Putamen (tissue), 1 donor: ENCODE measurements around the gene KCTD8.

ENCODE experiments used
- DNase-seq: peaks from one replicate; pipeline ENCODE4 v3.0.0-alpha.2; 2016; ENCODE audit warnings: low spot score

The KCTD8 gene

GRCh38 chr4:44448521-44449461 lies at the start of gene KCTD8:
KCTD8 (minus strand) TSS chr4:44448809.
- peak; percentile 97 for DNase-seq

- no peak for DNase-seq
Measured at GRCh38 chr4:44494810-44495701, 46.4 kb upstream of the KCTD8 start.

DNA sequence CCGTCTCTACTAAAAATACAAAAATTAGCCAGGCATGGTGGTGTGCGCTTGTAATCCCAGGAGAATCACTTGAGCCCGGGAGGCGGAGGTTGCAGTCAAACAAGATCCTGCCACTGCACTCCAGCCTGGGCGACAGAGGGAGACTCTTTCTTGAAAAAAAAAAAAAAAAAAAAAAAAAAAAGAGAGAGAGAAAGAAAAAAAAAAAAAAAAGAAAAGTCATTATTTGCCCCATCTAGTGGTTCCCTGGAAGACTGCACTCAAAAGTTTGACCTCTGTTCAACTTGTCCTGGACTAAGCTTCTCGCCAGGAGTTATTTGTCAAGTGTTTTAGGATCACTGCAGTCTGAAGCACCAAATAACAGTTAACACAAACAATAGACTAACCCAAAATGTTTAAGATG lies 45.3 kb upstream of the KCTD8 start:
- DNase-seq, result peak; percentile 2

- no peak for DNase-seq
Measured at GRCh38 chr4:44487341-44487740, 38.7 kb upstream of the KCTD8 start.

DNA sequence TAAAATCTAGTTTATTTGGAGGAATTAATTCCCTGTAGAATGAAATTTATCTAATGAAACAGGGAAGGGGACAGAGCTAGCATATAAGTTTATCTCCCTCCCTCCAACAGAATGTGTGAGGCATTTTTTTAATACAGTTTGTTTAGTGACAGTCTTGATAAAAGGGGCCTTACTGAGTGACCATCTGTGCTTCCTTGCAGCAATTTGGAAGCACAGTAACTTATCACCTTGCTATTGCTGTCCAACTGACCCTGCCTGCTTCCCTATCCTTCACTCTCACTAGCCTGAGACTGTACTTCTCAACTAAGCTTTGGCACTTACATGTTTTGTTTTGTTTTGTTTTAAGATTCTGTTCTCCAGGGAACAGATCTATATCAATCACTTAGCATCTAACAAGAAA lies 31.1 kb upstream of the KCTD8 start:
- no peak for DNase-seq

- no peak for DNase-seq
Measured at GRCh38 chr4:44462259-44462658, 13.7 kb upstream of the KCTD8 start.

DNA sequence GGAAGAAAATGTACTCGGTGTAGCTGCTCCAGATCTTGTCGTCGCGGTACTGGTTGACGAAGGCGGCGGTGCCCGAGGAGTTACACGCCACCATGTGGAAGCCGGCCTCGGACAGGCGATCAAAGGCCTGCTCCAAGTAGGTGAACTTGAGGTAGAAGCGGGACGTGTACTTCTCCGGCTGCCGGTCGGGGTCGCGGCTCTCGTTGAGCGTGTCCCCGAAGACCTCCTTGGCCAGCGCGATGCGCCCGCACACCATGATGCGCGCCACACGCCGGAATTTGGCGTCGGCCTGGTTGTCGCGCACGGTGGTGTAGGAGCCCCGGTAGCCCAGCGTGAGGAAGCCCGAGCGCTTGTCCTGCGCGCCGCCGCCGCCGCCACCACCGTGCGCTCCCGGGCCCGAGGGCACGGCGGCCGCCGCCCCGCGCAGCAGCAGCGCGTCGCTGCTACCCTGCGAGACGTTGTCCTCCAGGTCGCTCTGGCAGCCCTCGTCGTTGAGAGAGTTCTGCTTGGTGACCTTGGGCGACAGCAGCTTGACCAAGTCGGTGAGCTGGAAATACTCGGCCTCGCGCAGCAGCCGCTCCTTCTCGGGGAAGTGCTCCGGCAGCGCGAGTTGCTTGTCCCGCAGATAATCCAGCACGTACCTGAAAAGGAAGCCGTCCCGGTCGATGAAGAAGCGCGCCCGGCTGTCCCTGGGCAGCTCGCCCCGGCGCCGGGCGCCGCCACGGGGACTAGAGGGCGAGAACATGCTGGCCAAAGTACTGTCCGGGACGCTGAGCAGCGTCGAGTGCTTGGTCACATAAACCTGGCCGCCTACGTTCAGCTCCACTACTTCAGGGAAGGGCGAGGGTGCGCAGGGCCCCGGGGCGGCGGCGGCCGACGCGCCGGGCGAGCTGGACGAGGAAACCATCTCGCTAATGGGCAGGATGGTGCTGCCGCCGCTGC lies 775 bp downstream of the KCTD8 start:
- DNase-seq, result peak; percentile 53

- no peak for DNase-seq
Measured at GRCh38 chr4:44446801-44447562, 1.6 kb downstream of the KCTD8 start.

DNA sequence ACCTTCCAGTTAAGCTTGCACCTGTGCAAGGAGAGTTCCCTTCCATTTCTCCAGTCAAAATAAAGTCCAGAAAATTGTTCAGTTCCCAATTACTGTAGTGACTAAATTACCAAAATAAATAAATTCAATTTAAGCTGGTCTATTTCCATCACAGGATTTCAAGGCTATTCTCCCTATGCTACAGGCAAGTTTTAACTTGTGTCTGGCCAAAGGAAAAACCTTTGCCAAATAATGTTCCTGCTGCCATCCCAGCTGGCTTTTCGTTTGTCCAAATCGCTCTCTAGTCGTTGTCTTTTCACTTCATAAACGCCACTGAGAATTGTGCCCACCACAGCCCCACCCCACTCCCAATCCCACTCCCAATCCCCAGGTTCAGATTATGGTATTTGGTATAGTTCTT lies 2.4 kb downstream of the KCTD8 start:
- no peak for DNase-seq

GRCh38 chr4:44438687-44439086 lies 9.9 kb downstream of the KCTD8 start:
- DNase-seq, result no peak

GRCh38 chr4:44434247-44434646 lies 14.4 kb downstream of the KCTD8 start:
- DNase-seq, result no peak

GRCh38 chr4:44425614-44426208 lies 22.9 kb downstream of the KCTD8 start:
- DNase-seq, result peak; percentile 43

- no peak for DNase-seq
Measured at GRCh38 chr4:44422912-44423311, 25.7 kb downstream of the KCTD8 start.

GRCh38 chr4:44421330-44422065 lies 27.1 kb downstream of the KCTD8 start:
- no peak for DNase-seq

DNA sequence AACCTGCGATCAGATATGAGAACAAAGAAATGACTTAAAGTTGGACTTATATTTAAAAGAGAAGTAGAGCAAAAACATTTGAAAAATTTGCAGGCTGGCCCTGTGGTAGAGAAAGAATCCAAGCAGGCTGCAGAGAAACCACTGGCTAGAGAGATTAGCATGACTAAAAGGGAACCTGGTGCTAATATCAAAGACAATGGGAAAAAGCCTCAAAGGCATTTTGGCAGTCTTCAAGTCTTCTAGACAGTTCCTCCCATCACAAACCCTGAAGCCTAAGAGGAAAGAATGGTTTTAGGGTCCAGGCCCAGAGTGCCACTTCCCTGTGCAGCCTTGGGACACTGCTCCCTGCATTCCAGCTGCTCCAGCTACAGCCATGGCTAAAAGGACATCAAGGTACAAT lies 33.4 kb downstream of the KCTD8 start:
- no peak for DNase-seq

DNA sequence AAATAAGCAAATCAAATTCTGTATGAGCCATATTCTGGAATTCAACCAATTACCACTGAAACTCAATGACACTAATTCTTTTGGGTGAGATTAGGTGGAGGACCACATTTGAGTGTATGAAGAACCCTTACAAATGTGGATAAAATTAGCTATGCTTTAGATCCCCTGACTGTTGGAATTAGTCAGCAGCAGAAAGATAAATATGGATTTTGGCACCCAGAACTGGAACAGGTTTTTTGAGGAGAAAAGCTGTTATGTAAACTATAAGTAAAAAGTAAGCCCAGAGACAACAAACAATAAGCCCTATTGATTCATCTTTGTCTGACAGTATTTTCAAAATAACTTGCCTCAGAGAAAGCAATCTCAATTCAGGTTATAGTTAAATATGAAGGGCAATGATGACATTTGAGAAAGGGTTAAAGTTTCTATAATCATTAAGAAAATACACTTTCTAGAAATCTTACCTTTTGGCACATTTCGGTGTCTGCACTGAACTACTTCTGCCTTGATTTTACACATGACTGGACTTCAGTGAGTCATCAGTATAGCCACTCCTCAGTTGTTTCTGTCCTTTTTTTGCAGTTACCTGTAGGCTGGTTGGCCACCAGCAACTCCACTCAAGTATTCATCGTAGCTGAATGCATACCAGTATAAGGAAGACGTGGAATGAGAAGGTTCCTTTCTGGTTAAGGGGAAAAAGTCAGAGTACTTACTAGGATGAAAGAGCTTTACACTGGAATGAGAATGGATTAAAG lies 80.0 kb downstream of the KCTD8 start:
- DNase-seq, result no peak

- DNase-seq, result no peak
Measured at GRCh38 chr4:44354172-44354571, 94.4 kb downstream of the KCTD8 start.

DNA sequence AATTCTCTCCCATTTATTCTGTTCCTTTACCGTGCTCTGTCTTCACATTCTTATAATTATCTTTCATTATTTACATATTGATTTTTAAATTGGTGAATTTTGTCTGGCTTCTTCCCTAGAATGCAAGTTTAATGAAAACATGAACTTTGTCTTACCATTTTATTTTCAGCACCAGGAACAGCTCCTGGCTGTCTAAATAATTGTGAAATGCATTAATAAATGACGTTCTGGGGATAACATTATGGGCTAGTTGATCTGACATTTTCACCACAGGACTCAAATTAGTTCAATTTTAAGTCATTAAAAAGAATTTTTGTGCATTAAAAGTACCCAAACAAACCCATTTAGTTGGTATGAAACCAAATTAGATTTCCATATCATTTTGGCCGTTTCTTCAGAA lies 97.5 kb downstream of the KCTD8 start:
- no peak for DNase-seq

- DNase-seq, result no peak
Measured at GRCh38 chr4:44342800-44343199, 105.8 kb downstream of the KCTD8 start.
